Astrocyte (in vitro differentiated cells and primary cell): ENCODE results near the gene CDK5RAP1. TPM values are rescaled to one million over a fixed set of nuclear protein-coding genes. Genes with fewer than 3 reads are reported as not detected.

Source experiments
- DNase-seq: peaks from one replicate; pipeline ENCODE4 v3.0.0-alpha.2; 2010; ENCODE audit warnings: low read depth
- FAIRE-seq: peaks from 2 replicates; lab custom pipeline; 2011; peaks lifted over from hg19 to GRCh38; lab: Jason Lieb, UNC
- H2AFZ ChIP-seq: 2 replicates; pipeline ENCODE4 v1.6.0; 2012; ENCODE audit warnings: low read depth, low read length, inconsistent platforms
- H3K27ac ChIP-seq: 2 replicates; pipeline ENCODE4 v1.5.1; 2011; ENCODE audit warnings: low read depth, low read length, inconsistent platforms
- H3K27me3 ChIP-seq: 2 replicates; pipeline ENCODE4 v1.6.0; 2011; ENCODE audit warnings: low read length, inconsistent platforms; ENCODE audit not compliant: insufficient read depth
- H3K36me3 ChIP-seq: 2 replicates; pipeline ENCODE4 v1.5.1; 2011; ENCODE audit warnings: low read length, inconsistent platforms; ENCODE audit not compliant: insufficient read depth
- H3K4me1 ChIP-seq: 2 replicates; pipeline ENCODE4 v1.5.1; 2011; ENCODE audit warnings: low read length, inconsistent platforms; ENCODE audit not compliant: insufficient read depth
- H3K4me2 ChIP-seq: 2 replicates; pipeline ENCODE4 v1.6.0; 2012; ENCODE audit warnings: low read length, inconsistent platforms
- H3K4me3 ChIP-seq: 2 replicates; pipeline ENCODE4 v1.5.1; 2011; ENCODE audit warnings: low read depth, mild to moderate bottlenecking, low read length, inconsistent platforms; ENCODE audit not compliant: insufficient read depth
- H3K79me2 ChIP-seq: 2 replicates; pipeline ENCODE4 v1.6.0; 2012; ENCODE audit warnings: mild to moderate bottlenecking, low read length, inconsistent platforms; ENCODE audit not compliant: insufficient read depth
- H3K9ac ChIP-seq: 2 replicates; pipeline ENCODE4 v1.6.0; 2012; ENCODE audit warnings: mild to moderate bottlenecking, low read length, inconsistent platforms
- H3K9me3 ChIP-seq: 2 replicates; pipeline ENCODE4 v1.5.1; 2012; ENCODE audit warnings: low read depth, mild to moderate bottlenecking, low read length, inconsistent platforms; ENCODE audit not compliant: insufficient read depth
- H4K20me1 ChIP-seq: 2 replicates; pipeline ENCODE4 v1.6.0; 2012; ENCODE audit warnings: low read length, inconsistent platforms; ENCODE audit not compliant: insufficient read depth
- H3K27ac Mint-ChIP-seq: one replicate; pipeline ENCODE4 v1.8.0; 2021; ENCODE audit warnings: mild to moderate bottlenecking, mixed read lengths; ENCODE audit not compliant: unreplicated experiment
- H3K27me3 Mint-ChIP-seq: one replicate; pipeline ENCODE4 v1.8.0; 2021; ENCODE audit warnings: low read depth, mixed read lengths; ENCODE audit not compliant: unreplicated experiment
- H3K36me3 Mint-ChIP-seq: one replicate; pipeline ENCODE4 v1.8.0; 2021; ENCODE audit warnings: low read depth, mixed read lengths; ENCODE audit not compliant: unreplicated experiment
- H3K4me1 Mint-ChIP-seq: one replicate; pipeline ENCODE4 v1.8.0; 2021; ENCODE audit warnings: low read depth, mixed read lengths; ENCODE audit not compliant: unreplicated experiment
- H3K4me3 Mint-ChIP-seq: one replicate; pipeline ENCODE4 v1.8.0; 2021; ENCODE audit warnings: mild to moderate bottlenecking, moderate library complexity, mixed read lengths; ENCODE audit not compliant: unreplicated experiment
- H3K9me3 Mint-ChIP-seq: one replicate; pipeline ENCODE4 v1.8.0; 2021; ENCODE audit warnings: mild to moderate bottlenecking, mixed read lengths; ENCODE audit not compliant: unreplicated experiment
- EZH2 ChIP-seq: IDR thresholded peaks from 2 replicates; pipeline ENCODE4 v1.6.1; 2012; ENCODE audit warnings: mild to moderate bottlenecking, low read length, inconsistent platforms; ENCODE audit not compliant: insufficient read depth
- total RNA-seq: library from RNA; stranded (reverse); gene quantifications from 2 replicates; pipeline ENCODE4 v1.2.1, GENCODE V29; 2021
- TF ChIP-seq, protein P1 (sequence below): IDR thresholded peaks from 2 replicates; pipeline ENCODE4 v1.5.1; 2011; ENCODE audit warnings: low read depth, mild to moderate bottlenecking, inconsistent platforms, low read length, moderate library complexity; ENCODE audit not compliant: insufficient read depth

CDK5RAP1 gene
- total RNA-seq, 1 donor from 2014 or later, result 29.2 TPM

DNA sequence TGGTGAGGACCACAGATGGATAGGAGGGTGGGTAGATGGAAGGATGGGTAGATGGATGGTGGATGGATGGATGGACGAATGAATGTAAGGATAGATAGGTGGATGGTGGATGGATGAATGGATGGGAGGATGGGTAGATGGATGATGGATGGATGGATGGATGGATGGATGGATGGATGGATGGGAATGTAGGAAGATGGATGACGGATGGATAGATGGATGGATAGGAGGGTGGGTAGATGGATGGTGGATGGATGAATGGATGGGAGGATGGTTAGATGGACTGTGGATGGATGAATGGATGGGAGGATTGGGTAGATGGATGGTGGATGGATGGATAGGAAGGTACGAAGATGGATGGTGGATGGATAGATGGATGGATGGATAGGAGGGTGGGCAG, 67.2 kb downstream of the CDK5RAP1 start:
- peaks cover 43% of the 10 kb centered on the region for H3K27me3 Mint-ChIP-seq
- no peak overlapping the region for H3K4me3 ChIP-seq
- no peaks in the 10 kb centered on the region for H3K36me3 ChIP-seq
- no peak overlapping the region for H3K27ac ChIP-seq
- H3K79me2 ChIP-seq, result no peaks in the 10 kb centered on the region
- DNase-seq, result no peak
- H3K4me1 ChIP-seq, result no peaks in the 10 kb centered on the region
- H3K4me1 Mint-ChIP-seq, result no peaks in the 10 kb centered on the region
- H3K36me3 Mint-ChIP-seq, result peaks cover 3% of the 10 kb centered on the region
- H3K4me2 ChIP-seq, result no peak overlapping the region
- no peak overlapping the region for H2AFZ ChIP-seq
- no peaks in the 10 kb centered on the region for H3K27me3 ChIP-seq
- no peak overlapping the region for H3K9ac ChIP-seq
- H3K4me3 Mint-ChIP-seq, result no peak overlapping the region
- H3K27ac Mint-ChIP-seq, result no peak overlapping the region
- no peak for FAIRE-seq
- H3K9me3 ChIP-seq, result no peaks in the 10 kb centered on the region
- no peaks in the 10 kb centered on the region for H3K9me3 Mint-ChIP-seq
- no peaks in the 10 kb centered on the region for H4K20me1 ChIP-seq
- TF ChIP-seq, protein P1, sequence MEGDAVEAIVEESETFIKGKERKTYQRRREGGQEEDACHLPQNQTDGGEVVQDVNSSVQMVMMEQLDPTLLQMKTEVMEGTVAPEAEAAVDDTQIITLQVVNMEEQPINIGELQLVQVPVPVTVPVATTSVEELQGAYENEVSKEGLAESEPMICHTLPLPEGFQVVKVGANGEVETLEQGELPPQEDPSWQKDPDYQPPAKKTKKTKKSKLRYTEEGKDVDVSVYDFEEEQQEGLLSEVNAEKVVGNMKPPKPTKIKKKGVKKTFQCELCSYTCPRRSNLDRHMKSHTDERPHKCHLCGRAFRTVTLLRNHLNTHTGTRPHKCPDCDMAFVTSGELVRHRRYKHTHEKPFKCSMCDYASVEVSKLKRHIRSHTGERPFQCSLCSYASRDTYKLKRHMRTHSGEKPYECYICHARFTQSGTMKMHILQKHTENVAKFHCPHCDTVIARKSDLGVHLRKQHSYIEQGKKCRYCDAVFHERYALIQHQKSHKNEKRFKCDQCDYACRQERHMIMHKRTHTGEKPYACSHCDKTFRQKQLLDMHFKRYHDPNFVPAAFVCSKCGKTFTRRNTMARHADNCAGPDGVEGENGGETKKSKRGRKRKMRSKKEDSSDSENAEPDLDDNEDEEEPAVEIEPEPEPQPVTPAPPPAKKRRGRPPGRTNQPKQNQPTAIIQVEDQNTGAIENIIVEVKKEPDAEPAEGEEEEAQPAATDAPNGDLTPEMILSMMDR, result no peak
- TF ChIP-seq EZH2, result no peak

DNA sequence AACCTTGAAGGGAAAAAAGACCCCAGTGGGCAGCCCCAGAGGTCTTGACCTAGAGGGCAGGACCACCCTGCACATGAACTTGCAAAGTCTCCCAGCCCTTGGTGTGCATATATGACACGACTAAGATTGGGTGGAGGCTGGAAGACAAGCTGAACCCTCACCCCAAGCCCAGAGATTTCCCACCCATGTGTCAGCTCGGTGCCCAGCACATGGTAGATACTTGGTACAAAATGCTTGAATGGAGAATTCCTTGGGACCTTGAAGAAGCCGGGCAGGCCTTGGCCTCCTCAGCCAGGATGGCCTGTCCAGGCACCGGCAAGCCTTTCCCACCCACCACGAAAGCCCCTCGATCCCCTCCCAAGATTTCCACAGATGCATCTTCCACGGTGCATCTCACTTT, 67.7 kb downstream of the CDK5RAP1 start:
- no peaks in the 10 kb centered on the region for H3K4me1 ChIP-seq
- no peak overlapping the region for H3K27ac ChIP-seq
- H3K27ac Mint-ChIP-seq, result no peak overlapping the region
- H3K4me3 Mint-ChIP-seq, result no peak overlapping the region
- no peak overlapping the region for H2AFZ ChIP-seq
- H4K20me1 ChIP-seq, result no peaks in the 10 kb centered on the region
- no peaks in the 10 kb centered on the region for H3K79me2 ChIP-seq
- no peak overlapping the region for H3K4me3 ChIP-seq
- peaks cover 3% of the 10 kb centered on the region for H3K36me3 Mint-ChIP-seq
- no peaks in the 10 kb centered on the region for H3K9me3 Mint-ChIP-seq
- H3K36me3 ChIP-seq, result no peaks in the 10 kb centered on the region
- H3K4me1 Mint-ChIP-seq, result no peaks in the 10 kb centered on the region
- H3K4me2 ChIP-seq, result no peak overlapping the region
- TF ChIP-seq, protein P1, result no peak
- no peak for TF ChIP-seq EZH2
- H3K27me3 Mint-ChIP-seq, result peaks cover 45% of the 10 kb centered on the region
- H3K9ac ChIP-seq, result no peak overlapping the region
- no peaks in the 10 kb centered on the region for H3K9me3 ChIP-seq
- FAIRE-seq (no peak), DNase-seq (no peak)
- no peaks in the 10 kb centered on the region for H3K27me3 ChIP-seq

DNA sequence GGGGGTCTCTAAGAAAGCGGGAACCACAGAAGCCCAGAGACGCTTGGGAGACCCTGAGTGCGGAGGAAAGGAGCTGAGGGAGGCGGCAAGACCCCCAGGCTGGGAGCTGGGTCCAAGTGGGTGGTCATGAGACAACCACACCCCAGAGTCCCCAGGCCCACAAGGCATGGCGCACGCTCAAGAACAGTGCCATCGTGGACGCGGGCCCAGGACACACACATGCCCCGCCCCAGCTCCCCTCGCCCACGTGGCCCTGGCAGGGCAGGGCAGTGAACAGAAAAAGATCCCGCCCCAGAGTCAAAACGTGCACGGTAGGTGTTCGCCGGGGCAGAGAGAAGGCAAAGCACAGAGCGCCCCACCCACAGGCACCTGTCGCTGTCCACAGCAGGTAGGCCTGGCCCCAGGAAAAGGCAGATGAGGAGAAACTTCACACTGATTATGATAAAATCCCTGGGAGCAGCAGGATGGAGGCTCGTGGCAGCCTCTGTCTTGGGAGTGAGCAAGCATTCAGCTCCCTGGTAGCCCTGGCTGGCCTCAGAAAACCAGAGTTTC, 68.3 kb downstream of the CDK5RAP1 start:
- H3K4me2 ChIP-seq, result no peak overlapping the region
- no peak overlapping the region for H3K9ac ChIP-seq
- no peaks in the 10 kb centered on the region for H3K36me3 ChIP-seq
- Mint-ChIP-seq H3K36me3 (peaks cover 3% of the 10 kb centered on the region), H3K4me3 (no peak overlapping the region), H3K27ac (no peak overlapping the region), H3K4me1 (no peaks in the 10 kb centered on the region), H3K9me3 (no peaks in the 10 kb centered on the region), H3K27me3 (peaks cover 43% of the 10 kb centered on the region)
- no peaks in the 10 kb centered on the region for H3K79me2 ChIP-seq
- H2AFZ ChIP-seq, result no peak overlapping the region
- TF ChIP-seq, protein P1, result no peak
- no peaks in the 10 kb centered on the region for H4K20me1 ChIP-seq
- no peaks in the 10 kb centered on the region for H3K9me3 ChIP-seq
- no peaks in the 10 kb centered on the region for H3K4me1 ChIP-seq
- no peak for FAIRE-seq
- H3K4me3 ChIP-seq, result no peak overlapping the region
- H3K27me3 ChIP-seq, result no peaks in the 10 kb centered on the region
- no peak for DNase-seq
- no peak overlapping the region for H3K27ac ChIP-seq
